Glutamatergic neuron (in vitro differentiated cells): ENCODE measurements around the gene GATD1. TPM values are rescaled to one million over a fixed set of nuclear protein-coding genes. Genes with fewer than 3 reads are reported as not detected.
A peak's percentile ranks its signal among the peaks of the same experiment; 100 is the strongest.

Source experiments
- DNase-seq: peaks from one replicate; pipeline ENCODE4 v3.0.0; 2022
- H3K27ac Mint-ChIP-seq: one replicate; pipeline ENCODE4 v1.8.0; 2020; ENCODE audit warnings: mild to moderate bottlenecking, mixed read lengths, inconsistent platforms; ENCODE audit not compliant: unreplicated experiment
- H3K27me3 Mint-ChIP-seq: one replicate; pipeline ENCODE4 v1.8.0; 2020; ENCODE audit warnings: mild to moderate bottlenecking, moderate library complexity, mixed read lengths, inconsistent platforms; ENCODE audit not compliant: unreplicated experiment
- H3K36me3 Mint-ChIP-seq: one replicate; pipeline ENCODE4 v1.8.0; 2020; ENCODE audit warnings: mild to moderate bottlenecking, mixed read lengths, inconsistent platforms; ENCODE audit not compliant: unreplicated experiment
- H3K4me1 Mint-ChIP-seq: one replicate; pipeline ENCODE4 v1.8.0; 2020; ENCODE audit warnings: mild to moderate bottlenecking, low read depth, mixed read lengths, inconsistent platforms; ENCODE audit not compliant: unreplicated experiment
- H3K4me3 Mint-ChIP-seq: one replicate; pipeline ENCODE4 v1.8.0; 2020; ENCODE audit warnings: mild to moderate bottlenecking, mixed read lengths, inconsistent platforms; ENCODE audit not compliant: unreplicated experiment
- H3K9me3 Mint-ChIP-seq: one replicate; pipeline ENCODE4 v1.8.0; 2020; ENCODE audit warnings: mild to moderate bottlenecking, moderate library complexity, mixed read lengths, inconsistent platforms; ENCODE audit not compliant: unreplicated experiment
- total RNA-seq: library from RNA; stranded (reverse); fragmentation: NEBNext Ultra II Directional; extraction: Animal tissue kit (Norgen Biotek cat#: 25700); gene quantifications from one replicate; pipeline ENCODE4 v1.2.1, GENCODE V29; 2021; ENCODE audit not compliant: unreplicated experiment
- TF ChIP-seq, protein P1 (sequence below): fragments of 200-600 bp; sonication (generic); IDR thresholded peaks from one replicate; pipeline ENCODE4 v1.5.0; 2021; ENCODE audit not compliant: partially characterized antibody, unreplicated experiment

The GATD1 gene
- total RNA-seq, 1 donor from 2014 or later: 67.5 TPM

DNA sequence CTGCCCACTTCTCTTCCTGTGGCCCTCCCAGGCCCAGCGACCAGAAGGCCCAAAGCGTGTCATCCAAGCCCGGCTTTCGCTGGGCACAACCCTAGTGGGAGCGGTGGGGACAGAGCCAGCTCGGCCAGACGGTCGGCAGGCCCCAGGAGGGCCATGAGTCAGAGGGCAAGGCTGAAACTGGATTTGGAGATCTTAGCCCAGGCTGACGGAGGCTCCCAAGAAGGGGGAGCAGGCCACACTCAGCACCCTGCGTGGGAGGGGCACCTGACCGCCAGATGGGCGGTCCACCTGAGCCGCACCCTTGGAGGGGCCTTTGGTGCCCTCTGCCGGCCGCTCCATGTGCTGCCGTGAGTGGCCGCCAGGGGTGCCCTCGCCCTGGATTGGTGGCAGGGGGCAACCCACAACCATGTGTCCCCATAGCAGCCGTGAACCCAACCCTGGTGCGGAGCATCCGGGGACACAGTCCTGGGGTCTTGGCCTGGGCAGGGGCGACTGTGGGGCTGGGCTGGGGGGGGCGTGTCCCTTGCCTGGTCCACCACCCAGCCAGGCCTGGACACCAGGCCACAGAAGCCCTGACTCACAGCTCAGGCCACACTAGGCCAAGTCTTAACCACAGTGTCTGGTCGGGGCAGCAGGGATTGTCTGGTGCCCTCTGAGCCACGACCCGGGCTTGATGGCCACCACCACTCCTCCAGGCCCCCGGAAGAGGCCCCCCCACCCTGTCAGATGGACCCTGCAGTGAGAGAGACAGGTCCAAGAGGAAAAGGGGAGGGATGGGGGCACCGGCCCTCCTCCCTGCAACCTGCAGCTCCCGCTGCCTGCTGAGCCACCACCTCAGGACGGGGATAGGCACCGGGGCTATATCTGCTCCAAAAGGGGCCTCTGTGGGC is 49.2 kb downstream of the GATD1 start:
- peaks cover 3% of the 10 kb centered on the region for H3K9me3 Mint-ChIP-seq
- H3K4me3 Mint-ChIP-seq: no peak overlapping the region
- TF ChIP-seq, protein P1, sequence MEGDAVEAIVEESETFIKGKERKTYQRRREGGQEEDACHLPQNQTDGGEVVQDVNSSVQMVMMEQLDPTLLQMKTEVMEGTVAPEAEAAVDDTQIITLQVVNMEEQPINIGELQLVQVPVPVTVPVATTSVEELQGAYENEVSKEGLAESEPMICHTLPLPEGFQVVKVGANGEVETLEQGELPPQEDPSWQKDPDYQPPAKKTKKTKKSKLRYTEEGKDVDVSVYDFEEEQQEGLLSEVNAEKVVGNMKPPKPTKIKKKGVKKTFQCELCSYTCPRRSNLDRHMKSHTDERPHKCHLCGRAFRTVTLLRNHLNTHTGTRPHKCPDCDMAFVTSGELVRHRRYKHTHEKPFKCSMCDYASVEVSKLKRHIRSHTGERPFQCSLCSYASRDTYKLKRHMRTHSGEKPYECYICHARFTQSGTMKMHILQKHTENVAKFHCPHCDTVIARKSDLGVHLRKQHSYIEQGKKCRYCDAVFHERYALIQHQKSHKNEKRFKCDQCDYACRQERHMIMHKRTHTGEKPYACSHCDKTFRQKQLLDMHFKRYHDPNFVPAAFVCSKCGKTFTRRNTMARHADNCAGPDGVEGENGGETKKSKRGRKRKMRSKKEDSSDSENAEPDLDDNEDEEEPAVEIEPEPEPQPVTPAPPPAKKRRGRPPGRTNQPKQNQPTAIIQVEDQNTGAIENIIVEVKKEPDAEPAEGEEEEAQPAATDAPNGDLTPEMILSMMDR: peak; percentile 97
- peak; percentile 83 for DNase-seq
- no peaks in the 10 kb centered on the region for H3K4me1 Mint-ChIP-seq
- peaks cover 6% of the 10 kb centered on the region for H3K27me3 Mint-ChIP-seq
- H3K36me3 Mint-ChIP-seq: no peaks in the 10 kb centered on the region
- no peak overlapping the region for H3K27ac Mint-ChIP-seq

DNA sequence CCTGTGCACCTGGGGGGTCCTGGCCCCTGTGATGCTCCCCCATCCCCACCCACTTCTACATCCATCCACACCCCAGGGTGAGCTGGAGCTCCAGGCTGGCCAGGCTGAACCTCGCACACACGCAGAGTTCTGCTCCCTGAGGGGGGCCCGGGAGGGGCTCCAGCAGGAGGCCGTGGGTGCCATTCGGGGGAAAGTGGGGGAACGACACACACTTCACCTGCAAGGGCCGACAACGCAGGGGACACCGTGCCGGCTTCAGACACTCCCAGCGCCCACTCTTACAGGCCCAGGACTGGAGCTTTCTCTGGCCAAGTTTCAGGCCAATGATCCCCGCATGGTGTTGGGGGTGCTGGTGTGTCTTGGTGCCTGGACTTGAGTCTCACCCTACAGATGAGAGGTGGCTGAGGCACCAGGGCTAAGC is 50.0 kb downstream of the GATD1 start:
- Mint-ChIP-seq H3K9me3 (peaks cover 3% of the 10 kb centered on the region), H3K4me1 (no peaks in the 10 kb centered on the region), H3K27me3 (peaks cover 6% of the 10 kb centered on the region), H3K27ac (no peak overlapping the region), H3K36me3 (no peaks in the 10 kb centered on the region), H3K4me3 (no peak overlapping the region)
- TF ChIP-seq, protein P1: no peak
- no peak for DNase-seq

GRCh38 chr11:726278-727220 is 50.7 kb downstream of the GATD1 start:
- Mint-ChIP-seq H3K27ac (no peak overlapping the region), H3K4me3 (no peak overlapping the region), H3K4me1 (no peaks in the 10 kb centered on the region), H3K36me3 (no peaks in the 10 kb centered on the region), H3K27me3 (peaks cover 6% of the 10 kb centered on the region), H3K9me3 (peaks cover 3% of the 10 kb centered on the region)
- TF ChIP-seq, protein P1: no peak
- DNase-seq: no peak

DNA sequence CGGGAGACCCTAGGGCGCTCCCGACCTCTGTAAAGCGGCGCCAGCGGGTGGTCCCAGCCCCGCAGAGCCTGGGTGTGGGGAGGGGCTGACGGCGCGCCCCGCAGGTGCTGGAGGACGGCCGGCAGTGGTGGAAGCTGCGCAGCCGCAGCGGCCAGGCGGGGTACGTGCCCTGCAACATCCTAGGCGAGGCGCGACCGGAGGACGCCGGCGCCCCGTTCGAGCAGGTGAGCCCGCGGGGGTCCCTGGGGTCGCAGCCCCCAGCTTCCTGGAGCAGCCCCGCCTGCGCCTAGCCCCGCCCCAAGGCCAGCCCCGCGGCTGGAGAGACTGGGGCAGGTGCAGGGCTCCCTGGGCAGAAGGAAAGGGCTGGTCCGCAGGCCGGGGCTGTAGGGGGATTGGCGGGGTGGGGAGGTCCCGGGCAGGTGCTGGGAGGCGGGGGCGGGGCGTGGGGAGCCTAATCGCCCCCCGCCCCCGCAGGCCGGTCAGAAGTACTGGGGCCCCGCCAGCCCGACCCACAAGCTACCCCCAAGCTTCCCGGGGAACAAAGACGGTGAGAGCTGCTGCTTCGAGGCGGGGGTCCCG is 51.6 kb downstream of the GATD1 start:
- Mint-ChIP-seq H3K36me3 (no peaks in the 10 kb centered on the region), H3K27ac (no peak overlapping the region), H3K4me1 (no peaks in the 10 kb centered on the region), H3K9me3 (peaks cover 3% of the 10 kb centered on the region), H3K27me3 (peaks cover 6% of the 10 kb centered on the region), H3K4me3 (no peak overlapping the region)
- no peak for DNase-seq
- TF ChIP-seq, protein P1: no peak
